Stimulated activated CD4-positive, alpha-beta T cell treated with anti-CD3 and anti-CD28 coated beads, Interleukin-1b, Interleukin-23, amount 100 ng/mL, for 1 hour (primary cell): ENCODE measurements around the gene EVL.
"Not testable (repeated sequence)": the region's sequence is repeated elsewhere in the genome, so short reads cannot be mapped to it uniquely, and the experiment has no call there.

Experiments
- DNase-seq, 2 donors: peaks; one replicate each; pipeline ENCODE4 v3.0.0-alpha.2; 2020; ENCODE audit warnings: low read depth in 2 of 2

EVL gene

GRCh38 chr14:100065111-100065871, at the start of gene EVL:
TSS of gene EVL (plus strand) at chr14:100065422. CDS start at chr14:100065501, 79 bp downstream.
- DNase-seq = peak in 1 of 2 donors; percentile 68

GRCh38 chr14:100017553-100017952, 47.7 kb upstream of the EVL start:
- DNase-seq = no peak

GRCh38 chr14:100018054-100018453, 47.2 kb upstream of the EVL start:
- DNase-seq = no peak

- no peak for DNase-seq
Observed at GRCh38 chr14:100018482-100018881, 46.7 kb upstream of the EVL start.

- DNase-seq = no peak
Observed at GRCh38 chr14:100019156-100019744, 46.0 kb upstream of the EVL start.

- DNase-seq = no peak
Observed at GRCh38 chr14:100020629-100021028, 44.6 kb upstream of the EVL start.

GRCh38 chr14:100022772-100023451, 42.3 kb upstream of the EVL start:
- no peak for DNase-seq

- no peak for DNase-seq
Observed at GRCh38 chr14:100025111-100025510, 40.1 kb upstream of the EVL start.

GRCh38 chr14:100027771-100028490, 37.3 kb upstream of the EVL start:
- DNase-seq = no peak

- DNase-seq = no peak
Observed at GRCh38 chr14:100028990-100029677, 36.1 kb upstream of the EVL start.

- not testable (repeated sequence) for DNase-seq
Observed at GRCh38 chr14:100030006-100030405, 35.2 kb upstream of the EVL start.

GRCh38 chr14:100030452-100031153, 34.6 kb upstream of the EVL start:
- no peak for DNase-seq

GRCh38 chr14:100031506-100032281, 33.5 kb upstream of the EVL start:
- no peak for DNase-seq

- no peak for DNase-seq
Observed at GRCh38 chr14:100032738-100033137, 32.5 kb upstream of the EVL start.

GRCh38 chr14:100033347-100034075, 31.7 kb upstream of the EVL start:
- DNase-seq = no peak

GRCh38 chr14:100034468-100034867, 30.8 kb upstream of the EVL start:
- DNase-seq = no peak

- DNase-seq = no peak
Observed at GRCh38 chr14:100034961-100035500, 30.2 kb upstream of the EVL start.

GRCh38 chr14:100035700-100036099, 29.5 kb upstream of the EVL start:
- DNase-seq = no peak

GRCh38 chr14:100037353-100037752, 27.9 kb upstream of the EVL start:
- DNase-seq = no peak
